ENCODE results near the gene DDX25. TPM values are rescaled to one million over a fixed set of nuclear protein-coding genes. Genes with fewer than 3 reads are reported as not detected.
A peak's percentile ranks its signal among the peaks of the same experiment; 100 is the strongest.

Gene DDX25
- total and polyA plus RNA-seq, 2 experiments from 2014 or later, result 0.80 to 0.87 TPM

GRCh38 chr11:125968354-125968753, 64.0 kb downstream of the DDX25 start:
- no peaks in the 10 kb centered on the region for H3K36me3 ChIP-seq (replicated peaks; ENCODE audit: insufficient read depth, low read depth)
- H3K79me2 ChIP-seq, result no peaks in the 10 kb centered on the region
- H2AFZ ChIP-seq, result no peak overlapping the region
- no peak overlapping the region for H3K4me2 ChIP-seq
- H3K27me3 ChIP-seq, result no peaks in the 10 kb centered on the region
- TF ChIP-seq EZH2 (IDR thresholded peaks at IDR 0.05; ENCODE audit: borderline replicate concordance), result no peak
- TF ChIP-seq EZH2phosphoT487 (IDR thresholded peaks at IDR 0.05; ENCODE audit: low read depth, severe bottlenecking, unreplicated experiment), result no peak
- no peak for TF ChIP-seq CTCF (IDR thresholded peaks at IDR 0.05; ENCODE audit: poor library complexity)
- no peak overlapping the region for H3K4me3 ChIP-seq
- H4K20me1 ChIP-seq (ENCODE audit: insufficient read depth, poor library complexity, severe bottlenecking), result no peaks in the 10 kb centered on the region
- DNase-seq (ENCODE audit: low spot score), result no peak
- H3K9me2 ChIP-seq (replicated peaks; ENCODE audit: insufficient read depth), result no peaks in the 10 kb centered on the region
- no peaks in the 10 kb centered on the region for H3K9me3 ChIP-seq (ENCODE audit: low read depth)
- H3K27ac ChIP-seq, result peak overlapping the region; percentile 29
- H3K4me1 ChIP-seq (ENCODE audit: insufficient read depth), result peaks cover 13% of the 10 kb centered on the region
- 45% methylated on average over 7 of the region's 7 CpGs for WGBS (ENCODE audit: low lambda C conversion rate, missing lambda C conversion rate)

GRCh38 chr11:125971618-125972017, 67.3 kb downstream of the DDX25 start:
- no peak overlapping the region for H2AFZ ChIP-seq
- TF ChIP-seq CTCF (IDR thresholded peaks at IDR 0.05; ENCODE audit: poor library complexity) (no peak), EZH2phosphoT487 (IDR thresholded peaks at IDR 0.05; ENCODE audit: low read depth, severe bottlenecking, unreplicated experiment) (no peak), EZH2 (IDR thresholded peaks at IDR 0.05; ENCODE audit: borderline replicate concordance) (no peak)
- no peaks in the 10 kb centered on the region for H3K9me2 ChIP-seq (replicated peaks; ENCODE audit: insufficient read depth)
- H3K4me2 ChIP-seq, result no peak overlapping the region
- no peak overlapping the region for H3K27ac ChIP-seq
- no peaks in the 10 kb centered on the region for H3K79me2 ChIP-seq
- no peaks in the 10 kb centered on the region for H4K20me1 ChIP-seq (ENCODE audit: insufficient read depth, poor library complexity, severe bottlenecking)
- H3K4me1 ChIP-seq (ENCODE audit: insufficient read depth), result peaks cover 7% of the 10 kb centered on the region
- no peak for DNase-seq (ENCODE audit: low spot score)
- H3K9me3 ChIP-seq (ENCODE audit: low read depth), result no peaks in the 10 kb centered on the region
- 78% methylated on average over 6 of the region's 6 CpGs for WGBS (ENCODE audit: low lambda C conversion rate, missing lambda C conversion rate)
- no peak overlapping the region for H3K4me3 ChIP-seq
- no peaks in the 10 kb centered on the region for H3K27me3 ChIP-seq
- H3K36me3 ChIP-seq (replicated peaks; ENCODE audit: insufficient read depth, low read depth), result no peaks in the 10 kb centered on the region

- Histone ChIP-seq H3K9me3 (ENCODE audit: low read depth) (no peaks in the 10 kb centered on the region), H3K4me1 (ENCODE audit: insufficient read depth) (no peaks in the 10 kb centered on the region), H2AFZ (no peak overlapping the region), H3K9me2 (replicated peaks; ENCODE audit: insufficient read depth) (no peaks in the 10 kb centered on the region), H4K20me1 (ENCODE audit: insufficient read depth, poor library complexity, severe bottlenecking) (no peaks in the 10 kb centered on the region), H3K27ac (no peak overlapping the region), H3K36me3 (replicated peaks; ENCODE audit: insufficient read depth, low read depth) (no peaks in the 10 kb centered on the region), H3K27me3 (no peaks in the 10 kb centered on the region), H3K79me2 (no peaks in the 10 kb centered on the region), H3K4me2 (no peak overlapping the region), H3K4me3 (no peak overlapping the region)
- no peak for DNase-seq (ENCODE audit: low spot score)
- TF ChIP-seq CTCF (IDR thresholded peaks at IDR 0.05; ENCODE audit: poor library complexity) (no peak), EZH2phosphoT487 (IDR thresholded peaks at IDR 0.05; ENCODE audit: low read depth, severe bottlenecking, unreplicated experiment) (no peak)
Measured at GRCh38 chr11:125974284-125974683, 70.0 kb downstream of the DDX25 start.

GRCh38 chr11:125975634-125976033, 71.3 kb downstream of the DDX25 start:
- DNase-seq (ENCODE audit: low spot score), result no peak
- 81% methylated on average over 6 of the region's 6 CpGs for WGBS (ENCODE audit: low lambda C conversion rate, missing lambda C conversion rate)
- no peak overlapping the region for H2AFZ ChIP-seq

More at GRCh38 chr11:125975634-125976033, 71.3 kb downstream of the DDX25 start:
- Histone ChIP-seq H3K27ac (no peak overlapping the region), H3K27me3 (no peaks in the 10 kb centered on the region), H3K79me2 (no peaks in the 10 kb centered on the region), H3K4me3 (no peak overlapping the region), H4K20me1 (ENCODE audit: insufficient read depth, poor library complexity, severe bottlenecking) (no peaks in the 10 kb centered on the region), H3K4me2 (no peak overlapping the region), H3K4me1 (ENCODE audit: insufficient read depth) (no peaks in the 10 kb centered on the region), H3K9me2 (replicated peaks; ENCODE audit: insufficient read depth) (no peaks in the 10 kb centered on the region), H3K9me3 (ENCODE audit: low read depth) (no peaks in the 10 kb centered on the region), H3K36me3 (replicated peaks; ENCODE audit: insufficient read depth, low read depth) (no peaks in the 10 kb centered on the region)
- no peak for TF ChIP-seq EZH2 (IDR thresholded peaks at IDR 0.05; ENCODE audit: borderline replicate concordance)
- no peak for TF ChIP-seq CTCF (IDR thresholded peaks at IDR 0.05; ENCODE audit: poor library complexity)
- TF ChIP-seq EZH2phosphoT487 (IDR thresholded peaks at IDR 0.05; ENCODE audit: low read depth, severe bottlenecking, unreplicated experiment), result no peak

Data from hepatocyte (in vitro differentiated cells).